GM21717 (cell line): ENCODE measurements around the gene CFAP61.
A peak's percentile ranks its signal among the peaks of the same experiment; 100 is the strongest.
"Not testable (repeated sequence)": the region's sequence is repeated elsewhere in the genome, so short reads cannot be mapped to it uniquely, and the experiment has no call there.

Source experiments
- ATAC-seq: cut with Tn5 transposase; IDR thresholded peaks from one replicate; pipeline ENCODE4 v1.9.1; 2021; ENCODE audit warnings: mild to moderate bottlenecking, moderate library complexity; ENCODE audit not compliant: unreplicated experiment

The CFAP61 gene

GRCh38 chr20:20052074-20052970 lies at the start of gene CFAP61, which contains the start of gene CRNKL1:
TSS of gene CFAP61 (plus strand) at chr20:20052532. CDS start at chr20:20056654, 4,122 bp downstream.
TSS of gene CRNKL1 (minus strand) at chr20:20052466. CDS start at chr20:20052342, 124 bp downstream.
- peak; percentile 92 for ATAC-seq

- no peak for ATAC-seq
These were observed 49.0 kb upstream of the CFAP61 start for GRCh38 chr20:20003031-20003954.

GRCh38 chr20:20003955-20004322 lies 48.4 kb upstream of the CFAP61 start:
- not testable (repeated sequence) for ATAC-seq

GRCh38 chr20:20005342-20005741 lies 47.0 kb upstream of the CFAP61 start:
- no peak for ATAC-seq

GRCh38 chr20:20009784-20010253 lies 42.5 kb upstream of the CFAP61 start:
- ATAC-seq, result no peak

GRCh38 chr20:20010639-20011500 lies 41.5 kb upstream of the CFAP61 start:
- ATAC-seq, result no peak

GRCh38 chr20:20012541-20012940 lies 39.8 kb upstream of the CFAP61 start:
- no peak for ATAC-seq

GRCh38 chr20:20014659-20015058 lies 37.7 kb upstream of the CFAP61 start:
- no peak for ATAC-seq

GRCh38 chr20:20017001-20017843 lies 35.1 kb upstream of the CFAP61 start, which contains the start of gene NAA20:
TSS of gene NAA20 (plus strand) at chr20:20017362. CDS start at chr20:20017397, 35 bp downstream.
- ATAC-seq, result peak; percentile 99

- no peak for ATAC-seq
These were observed 34.5 kb upstream of the CFAP61 start for GRCh38 chr20:20017844-20018185.

GRCh38 chr20:20018366-20018765 lies 34.0 kb upstream of the CFAP61 start:
- no peak for ATAC-seq

- ATAC-seq, result no peak
These were observed 33.2 kb upstream of the CFAP61 start for GRCh38 chr20:20019123-20019522.

- ATAC-seq, result no peak
These were observed 31.4 kb upstream of the CFAP61 start for GRCh38 chr20:20020908-20021307.

GRCh38 chr20:20021835-20022234 lies 30.5 kb upstream of the CFAP61 start:
- no peak for ATAC-seq

GRCh38 chr20:20022498-20022897 lies 29.8 kb upstream of the CFAP61 start:
- ATAC-seq, result peak; percentile 81

- no peak for ATAC-seq
These were observed 28.9 kb upstream of the CFAP61 start for GRCh38 chr20:20023395-20023794.

GRCh38 chr20:20024942-20025341 lies 27.4 kb upstream of the CFAP61 start:
- ATAC-seq, result no peak

GRCh38 chr20:20027284-20027683 lies 25.0 kb upstream of the CFAP61 start:
- ATAC-seq, result no peak

- ATAC-seq, result no peak
These were observed 20.5 kb upstream of the CFAP61 start for GRCh38 chr20:20031790-20032189.
